Spleen (tissue), 7 donors: ENCODE measurements around the gene KCNIP2.

Experiments used
- POLR2AphosphoS5 ChIP-seq, 3 donors: sonication (generic); formaldehyde crosslinking; IDR thresholded peaks; one replicate each; pipeline ENCODE4 v1.5.1; 2017; ENCODE audit warnings: antibody characterized with exemption in 3 of 3
- TF ChIP-seq, protein P1 (sequence below), 11 experiments: fragments of 200-600 bp in 7 of 11; fragments of 450-650 bp in 4 of 11; sonication (generic) in 4 of 11; IDR thresholded peaks in 8 of 11; conservative IDR thresholded peaks in 3 of 11; 1 replicate in 7 of 11; 2 replicates in 4 of 11; pipeline versions ENCODE4 v1.4.0 to v1.8.0; 2016 to 2021; ENCODE audit warnings: antibody characterized with exemption in 11 of 11, inconsistent platforms in 4 of 11, mild to moderate bottlenecking in 1 of 11
- donor health status: DM: no; HTN: no; CAD: no; lungs with moderate emphysema.
- donor health status: DM: no; HTN: no; CAD: no.
- donor health status: DM: no; HTN: no; CAD: no.

- TF ChIP-seq, protein P1, sequence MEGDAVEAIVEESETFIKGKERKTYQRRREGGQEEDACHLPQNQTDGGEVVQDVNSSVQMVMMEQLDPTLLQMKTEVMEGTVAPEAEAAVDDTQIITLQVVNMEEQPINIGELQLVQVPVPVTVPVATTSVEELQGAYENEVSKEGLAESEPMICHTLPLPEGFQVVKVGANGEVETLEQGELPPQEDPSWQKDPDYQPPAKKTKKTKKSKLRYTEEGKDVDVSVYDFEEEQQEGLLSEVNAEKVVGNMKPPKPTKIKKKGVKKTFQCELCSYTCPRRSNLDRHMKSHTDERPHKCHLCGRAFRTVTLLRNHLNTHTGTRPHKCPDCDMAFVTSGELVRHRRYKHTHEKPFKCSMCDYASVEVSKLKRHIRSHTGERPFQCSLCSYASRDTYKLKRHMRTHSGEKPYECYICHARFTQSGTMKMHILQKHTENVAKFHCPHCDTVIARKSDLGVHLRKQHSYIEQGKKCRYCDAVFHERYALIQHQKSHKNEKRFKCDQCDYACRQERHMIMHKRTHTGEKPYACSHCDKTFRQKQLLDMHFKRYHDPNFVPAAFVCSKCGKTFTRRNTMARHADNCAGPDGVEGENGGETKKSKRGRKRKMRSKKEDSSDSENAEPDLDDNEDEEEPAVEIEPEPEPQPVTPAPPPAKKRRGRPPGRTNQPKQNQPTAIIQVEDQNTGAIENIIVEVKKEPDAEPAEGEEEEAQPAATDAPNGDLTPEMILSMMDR (IDR thresholded peaks at IDR 0.05 in 8 of 11, conservative IDR thresholded peaks at IDR 0.05 in 3 of 11), result no peak
- no peak for TF ChIP-seq POLR2AphosphoS5 (IDR thresholded peaks at IDR 0.05)
Measured at GRCh38 chr10:101838416-101838970, 5.1 kb downstream of the KCNIP2 start.
